ENCODE data around the gene NRP2. TPM values are rescaled to one million over a fixed set of nuclear protein-coding genes. Genes with fewer than 3 reads are reported as not detected.

NRP2 gene
- total RNA-seq, 1 experiment from 2014 or later = 1.2 TPM

DNA sequence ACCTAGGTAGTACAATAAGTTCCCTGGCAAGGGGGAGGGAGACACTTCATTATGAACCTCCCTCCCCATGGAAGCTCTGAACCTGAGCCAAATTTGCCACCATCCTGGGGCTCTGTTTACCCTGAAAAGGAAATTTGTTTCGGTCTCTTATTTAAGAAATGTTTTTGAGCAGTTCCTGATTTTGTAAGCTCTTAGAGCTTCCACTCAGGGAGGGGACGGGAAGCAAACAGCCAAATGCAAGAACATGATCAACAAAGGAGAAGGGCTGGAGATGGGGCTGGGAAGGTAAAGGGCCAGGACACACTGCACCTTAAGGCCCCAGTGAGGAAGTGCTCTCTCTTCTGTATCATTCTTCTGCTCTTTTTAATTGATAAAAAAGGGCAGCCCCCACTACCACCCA, 117.9 kb downstream of the NRP2 start:
- no peak for DNase-seq (ENCODE audit: low read depth, low spot score)
- TF ChIP-seq YY1 (IDR thresholded peaks at IDR 0.05; ENCODE audit: extremely low read depth, insufficient replicate concordance, low read depth, low read length) (no peak), ZNF274 (IDR thresholded peaks at IDR 0.05; ENCODE audit: low read depth, low read length) (no peak), SP1 (IDR thresholded peaks at IDR 0.05; ENCODE audit: low read depth) (no peak), ELF1 (IDR thresholded peaks at IDR 0.05; ENCODE audit: borderline replicate concordance, low read depth) (no peak), SIN3A (IDR thresholded peaks at IDR 0.05; ENCODE audit: low read depth) (no peak), EGR1 (IDR thresholded peaks at IDR 0.05; ENCODE audit: low read depth) (no peak), EZH2 (IDR thresholded peaks at IDR 0.05) (no peak), EZH2phosphoT487 (IDR thresholded peaks at IDR 0.05; ENCODE audit: borderline replicate concordance) (no peak), POLR2AphosphoS5 (IDR thresholded peaks at IDR 0.05; ENCODE audit: low read depth, low read length) (no peak), RAD21 (IDR thresholded peaks at IDR 0.05; ENCODE audit: low read depth) (no peak), JUND (IDR thresholded peaks at IDR 0.05) (no peak), CBX3 (IDR thresholded peaks at IDR 0.05; ENCODE audit: low read depth) (no peak), TCF7L2 (IDR thresholded peaks at IDR 0.05; ENCODE audit: borderline replicate concordance, extremely low read depth, insufficient read depth, insufficient read length) (no peak), POLR2A (IDR thresholded peaks at IDR 0.05; ENCODE audit: borderline replicate concordance, extremely low read depth, insufficient read depth, insufficient read length) (no peak), SRF (IDR thresholded peaks at IDR 0.05; ENCODE audit: low read depth) (no peak), ZFX (IDR thresholded peaks at IDR 0.05) (no peak), FOSL1 (IDR thresholded peaks at IDR 0.05; ENCODE audit: low read depth) (no peak)
- TF ChIP-seq, protein P1, sequence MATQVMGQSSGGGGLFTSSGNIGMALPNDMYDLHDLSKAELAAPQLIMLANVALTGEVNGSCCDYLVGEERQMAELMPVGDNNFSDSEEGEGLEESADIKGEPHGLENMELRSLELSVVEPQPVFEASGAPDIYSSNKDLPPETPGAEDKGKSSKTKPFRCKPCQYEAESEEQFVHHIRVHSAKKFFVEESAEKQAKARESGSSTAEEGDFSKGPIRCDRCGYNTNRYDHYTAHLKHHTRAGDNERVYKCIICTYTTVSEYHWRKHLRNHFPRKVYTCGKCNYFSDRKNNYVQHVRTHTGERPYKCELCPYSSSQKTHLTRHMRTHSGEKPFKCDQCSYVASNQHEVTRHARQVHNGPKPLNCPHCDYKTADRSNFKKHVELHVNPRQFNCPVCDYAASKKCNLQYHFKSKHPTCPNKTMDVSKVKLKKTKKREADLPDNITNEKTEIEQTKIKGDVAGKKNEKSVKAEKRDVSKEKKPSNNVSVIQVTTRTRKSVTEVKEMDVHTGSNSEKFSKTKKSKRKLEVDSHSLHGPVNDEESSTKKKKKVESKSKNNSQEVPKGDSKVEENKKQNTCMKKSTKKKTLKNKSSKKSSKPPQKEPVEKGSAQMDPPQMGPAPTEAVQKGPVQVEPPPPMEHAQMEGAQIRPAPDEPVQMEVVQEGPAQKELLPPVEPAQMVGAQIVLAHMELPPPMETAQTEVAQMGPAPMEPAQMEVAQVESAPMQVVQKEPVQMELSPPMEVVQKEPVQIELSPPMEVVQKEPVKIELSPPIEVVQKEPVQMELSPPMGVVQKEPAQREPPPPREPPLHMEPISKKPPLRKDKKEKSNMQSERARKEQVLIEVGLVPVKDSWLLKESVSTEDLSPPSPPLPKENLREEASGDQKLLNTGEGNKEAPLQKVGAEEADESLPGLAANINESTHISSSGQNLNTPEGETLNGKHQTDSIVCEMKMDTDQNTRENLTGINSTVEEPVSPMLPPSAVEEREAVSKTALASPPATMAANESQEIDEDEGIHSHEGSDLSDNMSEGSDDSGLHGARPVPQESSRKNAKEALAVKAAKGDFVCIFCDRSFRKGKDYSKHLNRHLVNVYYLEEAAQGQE (IDR thresholded peaks at IDR 0.05; ENCODE audit: low read depth) = no peak
- TF ChIP-seq, protein P2, sequence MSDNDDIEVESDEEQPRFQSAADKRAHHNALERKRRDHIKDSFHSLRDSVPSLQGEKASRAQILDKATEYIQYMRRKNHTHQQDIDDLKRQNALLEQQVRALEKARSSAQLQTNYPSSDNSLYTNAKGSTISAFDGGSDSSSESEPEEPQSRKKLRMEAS (IDR thresholded peaks at IDR 0.05) = no peak
- ChIA-PET RAD21 (ENCODE audit: low non-redundant PET in 1 of 2, low total read pairs in 2 of 2, uncharacterized antibody in 2 of 2, unreplicated experiment in 2 of 2) (no interaction called here), POLR2A (no interaction called here), CTCF (no interaction called here)
- H3K4me3 ChIP-seq (replicated peaks in 1 of 2; ENCODE audit: low read depth in 1 of 2, low read length in 2 of 2) = no peak overlapping the region
- BruUV-seq (replicated peaks) = no TSS peak
- intact Hi-C loops (cut with micrococcal nuclease) = no loop called here
- H3K79me2 ChIP-seq (ENCODE audit: insufficient read depth, low read length) = no peaks in the 10 kb centered on the region
- H3K9ac ChIP-seq (ENCODE audit: low read length) = no peak overlapping the region
- no peaks in the 10 kb centered on the region for H4K20me1 ChIP-seq (ENCODE audit: insufficient read depth)
- H3K9me2 ChIP-seq (ENCODE audit: insufficient read depth) = no peaks in the 10 kb centered on the region
- no peak overlapping the region for H2AFZ ChIP-seq (ENCODE audit: low read depth, low read length, poor library complexity, severe bottlenecking)
- peaks cover 6% of the 10 kb centered on the region; the same call in 1 of the 2 replicates for H3K27me3 ChIP-seq (ENCODE audit: insufficient read depth, low read length)
- no peaks in the 10 kb centered on the region for H3K4me1 ChIP-seq (ENCODE audit: control insufficient read depth in 1 of 2, insufficient read depth in 2 of 2, low read length in 2 of 2)
- no peaks in the 10 kb centered on the region for H3K36me3 ChIP-seq (ENCODE audit: control insufficient read depth in 1 of 2, insufficient read depth in 2 of 2, low read length in 2 of 2)
- no peak overlapping the region for H3K4me2 ChIP-seq (ENCODE audit: low read length)
- no peak overlapping the region for H3K27ac ChIP-seq (ENCODE audit: low read depth, low read length)
- no peak for ATAC-seq
- H3K9me3 ChIP-seq (ENCODE audit: control insufficient read depth in 1 of 2, insufficient read depth in 1 of 2, low read depth in 1 of 2, low read length in 2 of 2) = no peaks in the 10 kb centered on the region

Data from HCT116 (cell line).